Activated naive CD4-positive, alpha-beta T cell treated with anti-CD3 and anti-CD28 coated beads, Interleukin-2, amount 10 ng/mL, durations not matched to agents 7 days and 5 days (primary cell): Measurements from ENCODE around the gene BCOR.

ENCODE experiments used
- CTCF ChIA-PET: fragments of 350-600 bp; sonication (Branson Sonifier 250); formaldehyde crosslinking; loops from one replicate; lab custom pipeline; 2021; ENCODE audit warnings: antibody characterized with exemption; lab: Charles Lee
- DNase-seq: peaks from one replicate; pipeline ENCODE4 v3.0.0-alpha.2; 2020
- H3K27ac Mint-ChIP-seq: one replicate; pipeline ENCODE4 v1.8.0; 2021; ENCODE audit warnings: mild to moderate bottlenecking, moderate library complexity, mixed read lengths
- H3K27me3 Mint-ChIP-seq: one replicate; pipeline ENCODE4 v1.8.0; 2021; ENCODE audit warnings: mild to moderate bottlenecking, mixed read lengths
- H3K36me3 Mint-ChIP-seq: one replicate; pipeline ENCODE4 v1.8.0; 2021; ENCODE audit warnings: mixed read lengths
- H3K4me1 Mint-ChIP-seq: one replicate; pipeline ENCODE4 v1.8.0; 2021; ENCODE audit warnings: mixed read lengths
- H3K4me3 Mint-ChIP-seq: one replicate; pipeline ENCODE4 v1.8.0; 2021; ENCODE audit warnings: mild to moderate bottlenecking, moderate library complexity, mixed read lengths
- H3K9me3 Mint-ChIP-seq: one replicate; pipeline ENCODE4 v1.8.0; 2021; ENCODE audit warnings: mixed read lengths

Gene BCOR

DNA sequence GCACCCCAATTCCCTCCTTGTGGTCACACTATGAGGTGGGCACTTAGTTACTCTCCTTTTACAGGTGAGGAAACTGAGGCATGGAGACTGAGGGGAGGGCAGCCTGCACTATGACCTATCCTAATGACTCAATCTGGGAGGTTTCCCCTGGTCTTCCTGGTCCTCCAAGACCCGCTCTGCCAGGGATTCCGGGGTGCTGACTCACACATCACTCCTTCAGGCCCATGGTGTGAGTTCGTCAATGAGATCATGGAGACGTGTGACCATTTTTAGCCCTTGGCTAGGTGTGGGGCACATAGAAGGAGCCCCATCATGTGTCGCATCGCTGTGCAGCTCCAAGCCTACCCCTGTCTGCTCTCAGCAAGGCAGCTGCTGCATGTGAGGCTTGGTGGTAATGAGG is 32.4 kb upstream of the BCOR start:
- CTCF ChIA-PET = no interaction called here
- H3K4me1 Mint-ChIP-seq = peaks cover 12% of the 10 kb centered on the region
- no peaks in the 10 kb centered on the region for H3K9me3 Mint-ChIP-seq
- H3K27me3 Mint-ChIP-seq = no peaks in the 10 kb centered on the region
- no peaks in the 10 kb centered on the region for H3K36me3 Mint-ChIP-seq
- H3K4me3 Mint-ChIP-seq = no peak overlapping the region
- DNase-seq = no peak
- no peak overlapping the region for H3K27ac Mint-ChIP-seq

DNA sequence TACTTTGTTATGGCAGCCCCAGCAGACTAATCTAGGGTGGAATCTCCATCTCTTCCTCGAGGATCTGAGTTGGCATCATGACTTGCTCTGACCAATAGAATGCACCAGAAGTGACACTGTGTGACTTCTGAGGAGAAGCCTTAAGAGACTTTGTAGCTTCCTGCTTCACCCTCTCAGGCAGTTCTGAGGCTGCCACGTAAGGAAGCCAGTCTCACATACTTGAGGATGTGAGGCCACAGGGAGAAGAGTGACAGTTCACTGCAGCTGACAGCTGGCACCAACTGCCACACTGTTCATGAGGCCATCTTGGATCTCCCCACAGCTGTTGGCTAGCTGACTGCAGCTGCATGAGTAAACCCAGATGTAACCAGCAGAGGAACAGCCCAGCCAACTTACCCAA is 29.3 kb upstream of the BCOR start:
- no peaks in the 10 kb centered on the region for H3K9me3 Mint-ChIP-seq
- no peaks in the 10 kb centered on the region for H3K27me3 Mint-ChIP-seq
- peak; percentile 59 for DNase-seq
- H3K4me3 Mint-ChIP-seq = no peak overlapping the region
- CTCF ChIA-PET = no interaction called here
- H3K27ac Mint-ChIP-seq = peak overlapping the region; percentile 88
- no peaks in the 10 kb centered on the region for H3K36me3 Mint-ChIP-seq
- H3K4me1 Mint-ChIP-seq = peaks cover 12% of the 10 kb centered on the region

DNA sequence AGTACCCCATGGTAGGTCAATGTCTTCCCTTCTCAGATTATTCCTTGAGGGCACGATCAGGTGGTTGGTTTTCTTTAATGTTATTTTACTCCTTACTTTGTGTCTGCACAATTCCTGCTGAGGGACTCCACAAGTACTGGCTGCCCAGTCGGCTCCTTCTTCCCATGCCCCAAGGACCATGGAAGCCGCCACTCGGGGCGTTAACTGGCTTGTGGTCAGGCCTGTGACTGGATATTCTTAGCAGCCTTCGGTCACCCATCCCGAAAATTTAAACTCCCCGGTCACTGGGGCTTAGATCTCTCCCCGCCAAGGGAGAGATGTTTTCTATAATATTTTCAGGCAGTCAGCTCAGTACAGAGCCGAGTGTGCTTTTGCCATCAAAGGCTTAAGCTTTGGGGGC is 24.7 kb upstream of the BCOR start:
- no peak overlapping the region for H3K4me3 Mint-ChIP-seq
- no peaks in the 10 kb centered on the region for H3K36me3 Mint-ChIP-seq
- CTCF ChIA-PET = no interaction called here
- no peaks in the 10 kb centered on the region for H3K9me3 Mint-ChIP-seq
- H3K4me1 Mint-ChIP-seq = peaks cover 12% of the 10 kb centered on the region
- no peaks in the 10 kb centered on the region for H3K27me3 Mint-ChIP-seq
- no peak overlapping the region for H3K27ac Mint-ChIP-seq
- no peak for DNase-seq

DNA sequence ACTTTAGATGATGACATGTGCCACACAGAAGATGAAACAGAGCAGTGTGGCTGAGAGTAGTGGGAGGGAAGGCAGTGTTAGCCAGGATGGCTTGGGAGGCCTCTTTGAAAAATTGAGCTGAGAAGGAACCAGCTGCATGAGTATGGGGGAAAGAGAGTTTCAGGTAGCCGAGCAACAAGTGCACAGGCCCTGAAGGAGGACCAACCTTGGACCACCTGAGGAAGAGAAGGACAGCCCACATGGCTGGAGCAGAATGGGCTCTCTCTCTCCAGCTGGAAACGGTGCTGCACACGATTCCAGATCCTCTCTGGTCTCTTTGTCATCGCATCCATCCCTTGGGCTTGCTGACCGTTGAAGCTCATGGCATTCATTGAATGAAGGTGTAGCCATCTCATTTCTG is 23.9 kb upstream of the BCOR start:
- no peak for DNase-seq
- no peak overlapping the region for H3K4me3 Mint-ChIP-seq
- CTCF ChIA-PET = no interaction called here
- no peak overlapping the region for H3K27ac Mint-ChIP-seq
- no peaks in the 10 kb centered on the region for H3K27me3 Mint-ChIP-seq
- no peaks in the 10 kb centered on the region for H3K36me3 Mint-ChIP-seq
- H3K9me3 Mint-ChIP-seq = no peaks in the 10 kb centered on the region
- H3K4me1 Mint-ChIP-seq = peaks cover 5% of the 10 kb centered on the region

DNA sequence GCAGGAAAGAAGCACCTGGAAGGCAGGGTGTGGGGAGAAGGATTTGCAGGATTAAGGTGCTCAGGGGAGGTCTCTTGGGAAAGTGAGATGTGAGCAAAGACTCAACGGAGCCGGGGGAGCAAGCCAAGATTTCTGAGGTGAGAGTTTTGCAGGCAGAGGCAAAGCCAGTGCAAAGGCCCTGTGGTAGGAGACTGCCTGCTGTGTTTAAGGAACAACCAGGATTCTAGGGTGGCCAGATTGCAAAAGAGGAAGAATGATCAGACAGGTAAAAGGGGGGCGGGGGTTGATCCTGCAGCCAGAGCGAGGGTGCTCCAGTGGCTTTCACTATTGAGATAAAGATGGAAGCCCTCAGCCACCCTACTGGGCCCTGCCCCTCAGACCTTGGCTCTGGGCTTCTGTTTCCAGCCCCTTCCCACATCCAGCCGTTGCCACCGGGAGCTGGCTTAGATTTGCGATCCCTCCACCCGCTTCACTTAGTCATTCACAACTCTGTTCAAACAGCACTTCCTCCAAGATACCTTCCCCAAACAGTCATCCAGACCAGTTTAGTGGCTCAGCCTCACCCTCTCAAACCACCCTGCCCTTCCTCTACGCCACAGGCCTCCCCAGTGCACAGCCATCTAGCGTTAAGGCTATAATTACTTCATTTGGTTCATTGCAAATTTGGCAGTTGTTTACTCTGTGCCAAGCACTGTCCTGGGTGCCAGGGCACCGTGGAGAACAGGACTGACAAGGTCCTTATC is 23.3 kb upstream of the BCOR start:
- Mint-ChIP-seq H3K27me3 (no peaks in the 10 kb centered on the region), H3K4me1 (peaks cover 3% of the 10 kb centered on the region), H3K27ac (no peak overlapping the region)

DNA sequence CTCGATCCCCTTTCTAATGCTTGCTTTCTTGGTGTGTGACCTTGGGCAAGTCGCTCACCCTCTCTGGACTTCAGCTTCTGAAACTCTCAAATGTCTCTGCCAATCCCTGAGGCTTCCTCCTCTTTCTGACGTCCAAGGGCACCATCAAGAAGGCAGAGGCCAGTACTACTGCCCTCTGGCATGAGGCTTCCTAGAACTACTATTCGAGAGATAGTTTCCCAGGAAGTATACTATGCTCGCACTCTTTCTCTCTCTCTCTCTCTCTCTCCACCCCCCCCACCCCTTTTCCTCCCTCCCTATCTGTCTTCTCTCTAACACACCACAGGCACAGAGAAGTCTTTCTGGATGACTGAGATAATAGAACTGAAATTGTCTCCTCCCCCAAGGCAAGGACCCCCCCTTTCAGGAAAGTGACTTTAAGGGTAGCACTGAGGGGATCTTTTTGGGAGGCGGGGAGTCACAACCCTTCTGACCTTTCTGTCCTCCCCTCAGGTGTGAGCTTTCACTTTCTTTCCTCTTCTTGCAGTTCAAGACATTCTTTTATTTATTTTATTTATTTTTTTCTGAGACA is 20.0 kb upstream of the BCOR start:
- H3K27me3 Mint-ChIP-seq = no peaks in the 10 kb centered on the region
- no peak overlapping the region for H3K27ac Mint-ChIP-seq
- H3K36me3 Mint-ChIP-seq = no peaks in the 10 kb centered on the region
- no peak for DNase-seq
- CTCF ChIA-PET = no interaction called here
- H3K4me3 Mint-ChIP-seq = no peak overlapping the region
- H3K4me1 Mint-ChIP-seq = no peaks in the 10 kb centered on the region
- no peaks in the 10 kb centered on the region for H3K9me3 Mint-ChIP-seq

More for the DNA sequence above, 23.3 kb upstream of the BCOR start:
- Mint-ChIP-seq H3K36me3 (no peaks in the 10 kb centered on the region), H3K4me3 (no peak overlapping the region), H3K9me3 (no peaks in the 10 kb centered on the region)
- CTCF ChIA-PET = no interaction called here
- DNase-seq = no peak

DNA sequence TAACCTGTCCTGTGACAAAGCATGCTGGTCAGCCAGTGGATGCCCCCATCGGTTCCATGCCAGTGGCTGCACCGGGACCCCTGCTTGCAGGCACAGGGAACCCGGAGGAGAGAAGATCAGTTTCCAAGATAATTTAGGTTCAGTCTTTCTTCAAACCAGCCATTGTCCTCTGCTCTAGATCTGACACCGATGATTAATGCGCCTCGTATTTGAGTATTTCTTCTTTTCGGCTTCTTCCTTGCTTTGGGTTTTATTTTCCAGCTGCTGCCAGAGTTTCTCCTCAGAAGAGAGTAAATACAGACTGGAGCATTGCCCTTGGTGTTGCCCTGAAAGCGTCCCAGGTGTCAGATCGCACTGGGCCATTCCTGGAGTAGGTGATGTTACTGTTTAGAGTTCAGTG is 19.2 kb upstream of the BCOR start:
- DNase-seq = no peak
- CTCF ChIA-PET = no interaction called here
- Mint-ChIP-seq H3K27me3 (no peaks in the 10 kb centered on the region), H3K9me3 (no peaks in the 10 kb centered on the region), H3K4me3 (no peak overlapping the region), H3K4me1 (peaks cover 4% of the 10 kb centered on the region), H3K36me3 (no peaks in the 10 kb centered on the region), H3K27ac (no peak overlapping the region)

DNA sequence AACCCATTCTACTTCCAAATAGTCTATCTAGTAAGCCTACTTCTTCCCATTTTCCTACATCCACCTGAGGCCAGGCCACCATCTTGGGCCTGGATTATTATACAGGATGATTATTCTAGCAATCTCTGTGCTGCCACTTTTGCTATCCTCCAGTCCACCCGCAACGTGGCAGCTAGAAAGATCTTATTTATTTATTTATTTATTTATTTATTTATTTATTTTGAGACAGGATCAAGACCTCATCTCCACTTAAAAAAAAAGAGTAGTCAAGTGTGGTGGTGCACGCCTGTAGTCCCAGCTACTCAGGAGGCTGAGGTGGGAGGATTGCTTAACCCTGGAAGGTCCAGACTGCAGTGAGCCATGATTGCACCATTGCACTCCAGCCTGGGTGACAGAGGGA is 15.2 kb upstream of the BCOR start:
- H3K4me3 Mint-ChIP-seq = no peak overlapping the region
- no peaks in the 10 kb centered on the region for H3K9me3 Mint-ChIP-seq
- H3K36me3 Mint-ChIP-seq = no peaks in the 10 kb centered on the region
- H3K27me3 Mint-ChIP-seq = peaks cover 13% of the 10 kb centered on the region
- CTCF ChIA-PET = no interaction called here
- no peak overlapping the region for H3K27ac Mint-ChIP-seq
- H3K4me1 Mint-ChIP-seq = peaks cover 11% of the 10 kb centered on the region
- no peak for DNase-seq

DNA sequence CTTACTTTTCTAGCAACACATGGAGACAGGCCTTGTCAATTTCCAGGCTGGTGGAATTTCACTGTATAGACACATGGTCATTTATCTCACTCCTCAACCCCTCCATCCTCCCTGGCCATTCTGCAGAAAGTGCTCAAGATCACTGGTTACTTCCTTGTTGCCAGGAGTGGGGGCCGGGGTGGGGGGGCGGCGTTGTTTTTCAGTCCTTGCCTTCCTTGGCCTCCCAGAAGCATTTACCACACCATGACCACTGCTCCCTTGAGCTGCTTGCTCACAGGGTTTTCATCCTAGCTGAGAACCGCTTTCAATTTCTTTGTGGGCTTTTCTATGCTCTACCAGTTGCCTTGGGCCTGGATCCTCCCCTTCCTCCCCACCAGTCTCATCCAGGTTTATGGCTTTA is 14.1 kb upstream of the BCOR start:
- no peak overlapping the region for H3K4me3 Mint-ChIP-seq
- CTCF ChIA-PET = no interaction called here
- peaks cover 18% of the 10 kb centered on the region for H3K4me1 Mint-ChIP-seq
- H3K9me3 Mint-ChIP-seq = no peaks in the 10 kb centered on the region
- H3K27me3 Mint-ChIP-seq = peaks cover 22% of the 10 kb centered on the region
- H3K36me3 Mint-ChIP-seq = no peaks in the 10 kb centered on the region
- no peak overlapping the region for H3K27ac Mint-ChIP-seq
- no peak for DNase-seq

DNA sequence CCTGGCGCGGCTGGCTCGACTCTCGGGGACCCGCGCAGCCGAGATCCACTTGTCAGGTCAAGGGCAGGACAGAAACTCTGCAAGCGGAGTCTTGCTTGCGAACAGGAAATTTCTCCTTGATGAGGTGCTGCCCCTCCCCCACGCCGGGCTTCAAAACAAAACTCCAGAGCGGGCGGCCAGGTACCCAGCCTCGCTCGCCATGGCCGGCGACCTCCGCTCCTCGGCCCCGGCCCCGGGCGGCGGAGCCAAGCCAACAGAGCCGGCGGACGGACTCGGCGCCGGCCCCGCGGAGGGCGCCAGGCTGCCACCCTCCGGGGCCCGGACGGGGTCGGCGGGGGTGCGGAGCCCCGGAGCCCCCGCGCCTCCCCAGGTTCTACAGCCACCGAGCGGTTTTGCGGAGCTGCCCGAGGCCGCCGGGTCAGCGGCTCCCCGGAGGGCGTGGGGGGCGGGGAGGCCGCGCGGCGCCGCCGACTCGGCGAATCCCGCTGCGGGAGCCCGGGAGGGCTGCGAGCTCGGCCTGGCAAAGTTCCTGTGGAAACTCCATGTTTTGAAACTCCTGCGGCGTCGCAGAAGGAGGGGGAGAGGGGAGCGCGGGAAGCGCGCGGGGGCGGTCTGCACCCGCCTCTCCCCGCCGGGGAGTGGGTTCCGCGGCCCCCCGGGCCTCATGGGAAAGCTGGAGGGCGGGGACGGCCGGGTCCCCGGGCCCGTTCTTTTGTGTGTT is 11.7 kb upstream of the BCOR start:
- Mint-ChIP-seq H3K4me1 (peaks cover 21% of the 10 kb centered on the region), H3K27ac (no peak overlapping the region), H3K36me3 (no peaks in the 10 kb centered on the region), H3K4me3 (peak overlapping the region; percentile 47), H3K9me3 (no peaks in the 10 kb centered on the region), H3K27me3 (peaks cover 24% of the 10 kb centered on the region)
- DNase-seq = peak; percentile 53
- CTCF ChIA-PET = no interaction called here

DNA sequence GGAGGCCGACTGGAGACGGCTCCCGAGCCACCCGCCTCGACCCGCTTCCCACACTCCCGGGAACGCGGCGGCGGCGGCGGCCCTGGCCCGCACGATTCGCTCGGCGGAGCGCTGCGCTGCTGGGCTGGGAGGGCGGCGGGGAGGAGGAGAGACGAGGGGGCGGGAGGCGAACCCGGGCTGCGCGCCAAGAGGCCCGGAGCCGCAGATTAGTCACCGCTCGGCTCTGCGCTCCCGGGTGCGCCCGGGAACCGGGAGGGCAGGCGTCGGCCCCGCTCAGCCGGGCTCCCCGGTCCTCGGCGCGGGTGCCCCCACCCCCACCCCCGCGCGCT is 11.2 kb upstream of the BCOR start:
- H3K4me1 Mint-ChIP-seq = peaks cover 21% of the 10 kb centered on the region
- peak; percentile 64 for DNase-seq
- H3K36me3 Mint-ChIP-seq = no peaks in the 10 kb centered on the region
- H3K4me3 Mint-ChIP-seq = peak overlapping the region; percentile 50
- H3K9me3 Mint-ChIP-seq = no peaks in the 10 kb centered on the region
- H3K27me3 Mint-ChIP-seq = peaks cover 24% of the 10 kb centered on the region
- CTCF ChIA-PET = no interaction called here
- H3K27ac Mint-ChIP-seq = no peak overlapping the region

DNA sequence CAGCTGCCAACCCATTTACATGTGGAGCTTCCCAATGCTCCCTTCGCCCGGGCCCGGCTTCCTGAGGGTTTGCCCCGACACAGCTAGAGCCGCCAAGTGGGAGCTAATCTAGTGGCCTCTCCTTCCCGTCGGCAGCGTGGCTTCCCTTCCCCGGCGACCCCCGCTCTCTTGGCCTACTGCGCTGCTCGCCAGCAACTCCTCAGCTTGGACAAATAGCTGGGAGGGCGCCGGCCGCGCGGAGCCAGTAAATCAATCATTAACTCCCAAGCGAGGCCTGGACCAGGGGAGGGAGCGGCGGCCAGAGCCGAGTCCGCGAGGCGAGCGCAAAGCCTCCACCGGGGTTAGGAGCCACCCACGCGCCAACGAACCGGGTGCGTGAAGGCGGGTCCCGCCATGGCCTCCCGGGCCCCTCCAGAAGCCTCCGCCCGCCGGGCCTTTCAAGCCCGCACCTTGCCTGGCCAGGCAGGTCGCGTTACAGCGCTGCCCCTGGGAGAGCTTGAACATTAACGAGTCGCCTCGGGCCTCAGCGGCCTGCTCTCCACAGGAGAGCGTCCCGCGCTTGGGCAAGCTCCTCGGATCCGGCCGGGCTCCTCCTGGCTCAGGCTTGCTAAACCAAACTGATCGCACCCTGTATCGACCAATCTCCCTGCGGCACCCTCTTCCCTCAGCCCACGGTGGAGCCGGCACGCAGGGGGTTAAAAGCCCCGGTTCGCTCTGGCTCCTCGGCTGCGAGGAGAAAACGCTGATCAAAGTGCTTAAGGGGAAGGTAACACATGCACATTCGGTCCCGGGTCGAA is 10.6 kb upstream of the BCOR start:
- Mint-ChIP-seq H3K9me3 (no peaks in the 10 kb centered on the region), H3K36me3 (no peaks in the 10 kb centered on the region), H3K4me1 (peaks cover 21% of the 10 kb centered on the region), H3K27me3 (peaks cover 24% of the 10 kb centered on the region), H3K27ac (no peak overlapping the region), H3K4me3 (peak overlapping the region; percentile 50)
- no peak for DNase-seq
- CTCF ChIA-PET = no interaction called here

DNA sequence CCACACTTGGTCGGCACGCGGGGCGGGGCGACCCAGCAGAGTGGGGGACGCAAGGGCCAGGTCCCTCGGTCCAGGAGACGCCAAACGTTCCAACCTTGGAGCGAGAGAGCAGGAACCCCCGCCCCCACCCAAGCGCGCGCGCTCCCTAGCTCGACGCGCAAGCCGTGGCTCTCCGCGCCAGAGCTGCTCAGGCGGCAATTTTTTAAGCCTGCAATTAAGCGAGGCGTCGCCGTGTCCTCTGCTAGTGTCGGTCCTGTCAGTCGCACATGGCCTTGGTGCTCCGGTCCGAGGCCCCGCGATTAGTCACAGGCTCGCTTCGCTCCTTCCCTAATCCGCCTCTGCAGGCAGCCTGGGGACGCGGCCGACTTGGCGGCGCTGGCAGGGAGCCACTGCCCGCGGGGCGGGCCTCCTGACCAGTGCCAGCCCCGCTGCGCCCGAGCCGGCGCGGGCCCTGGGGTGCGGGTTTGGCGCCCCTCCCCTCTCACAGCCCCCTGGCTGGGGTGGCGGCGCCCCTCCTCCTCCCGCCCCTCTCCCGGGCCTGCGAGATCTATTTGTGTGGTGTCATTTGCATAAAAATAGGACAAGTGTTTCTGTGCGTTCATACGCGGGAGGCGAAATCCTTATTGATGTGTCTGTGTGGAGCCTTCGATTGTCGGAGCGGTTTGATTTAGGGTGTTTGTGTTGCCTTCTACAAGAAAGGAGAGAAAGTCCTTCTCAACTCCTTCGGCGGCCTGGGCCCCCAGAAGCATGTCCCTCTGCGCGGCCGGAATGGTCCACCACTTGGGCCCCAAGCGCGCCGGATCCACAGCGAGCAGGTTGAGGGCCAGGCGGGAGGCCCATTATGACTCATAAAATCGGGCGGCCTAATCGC is 9.8 kb upstream of the BCOR start:
- Mint-ChIP-seq H3K36me3 (no peaks in the 10 kb centered on the region), H3K27ac (peak overlapping the region; percentile 83), H3K4me1 (peaks cover 21% of the 10 kb centered on the region), H3K4me3 (peak overlapping the region; percentile 78), H3K27me3 (peaks cover 24% of the 10 kb centered on the region), H3K9me3 (no peaks in the 10 kb centered on the region)
- peak; percentile 27 for DNase-seq
- CTCF ChIA-PET = no interaction called here
